Adrenal gland (tissue), 12 donors: Measurements from ENCODE around the gene FGF12. TPM values are rescaled to one million over a fixed set of nuclear protein-coding genes. Genes with fewer than 3 reads are reported as not detected.

Source experiments
- DNase-seq, 7 donors: peaks; one replicate each; pipeline ENCODE4 v3.0.0-alpha.2; 2019 to 2020
- H3K27ac ChIP-seq, 5 donors: fragments of 200-600 bp; sonication (generic) in 4 of 5; 1 replicate in 3 of 5; 2 replicates in 2 of 5; pipeline versions ENCODE4 v1.5.1 to v1.8.0; 2016 to 2020; ENCODE audit warnings: mild to moderate bottlenecking in 1 of 5
- H3K27me3 ChIP-seq: fragments of 200-600 bp; 2 replicates; pipeline ENCODE4 v1.8.0; 2021
- H3K36me3 ChIP-seq, 2 donors: fragments of 200-600 bp; replicated peaks in 1 of 2; 1 replicate in 1 of 2; 2 replicates in 1 of 2; pipeline versions ENCODE4 v1.5.1 to v1.8.0; 2018 to 2022
- H3K4me1 ChIP-seq, 2 donors: fragments of 200-600 bp; replicated peaks in 1 of 2; 1 replicate in 1 of 2; 2 replicates in 1 of 2; pipeline versions ENCODE4 v1.5.1 to v1.8.0; 2018 to 2021
- H3K4me3 ChIP-seq, 4 donors: fragments of 200-600 bp; sonication (generic) in 3 of 4; one replicate each; pipeline ENCODE4 v1.5.1; 2016 to 2018
- H3K9me3 ChIP-seq, 3 donors: fragments of 200-600 bp; sonication (generic) in 1 of 3; replicated peaks in 1 of 3; 1 replicate in 2 of 3; 2 replicates in 1 of 3; pipeline versions ENCODE4 v1.5.1 to v1.8.0; 2016 to 2021
- CTCF ChIP-seq, 6 experiments: fragments of 450-650 bp in 4 of 6; fragments of 200-600 bp in 2 of 6; sonication (generic) in 1 of 6; IDR thresholded peaks; 1 replicate in 5 of 6; 2 replicates in 1 of 6; pipeline versions ENCODE4 v1.5.1 to v1.8.0; 2016 to 2021; ENCODE audit warnings: antibody characterized with exemption in 6 of 6, mild to moderate bottlenecking in 2 of 6, moderate library complexity in 1 of 6
- POLR2A ChIP-seq, 2 donors: fragments of 450-650 bp; IDR thresholded peaks; one replicate each; pipeline ENCODE4 v1.6.1; 2017; ENCODE audit warnings: antibody characterized with exemption in 2 of 2, mild to moderate bottlenecking in 2 of 2, moderate library complexity in 1 of 2
- WGBS, 4 donors: extraction: QIAGEN DNeasy Blood & Tissue Kit in 2 of 4; methylation state at CpG; one replicate each; pipeline versions ENCODE4 v1.1.5 to v1.1.7; 2013 to 2017; 5-methylcytosine and 5-hydroxymethylcytosine counted together
- intact Hi-C, 2 donors: fragments of 100-400 bp; cut with DNase I; formaldehyde crosslinking; loops; one replicate each; pipeline versions ENCODE4 v1.14.1 to v1.15.0; 2022 to 2023
- polyA plus RNA-seq, 3 donors: library from polyadenylated mRNA; stranded (reverse); fragments of 200-250 nt in 2 of 3; fragments of 350-450 nt in 1 of 3; fragmentation: Illumina TruSeq in 1 of 3; extraction: RNeasy Lipid Tissue Mini Kit (QIAGEN cat#74804) in 1 of 3; gene quantifications; one replicate each; pipeline ENCODE4 v1.2.3, GENCODE V29; 2013 to 2014
- total RNA-seq, 9 donors: library from RNA; depleted of rRNA in 4 of 9; stranded (reverse); fragments of >200 nt in 4 of 9; fragments of 120-200 nt in 1 of 9; fragmentation: NEBNext Ultra II Directional in 1 of 9; extraction: Animal tissue kit (Norgen Biotek cat#: 25700) in 1 of 9; gene quantifications; one replicate each; pipeline versions ENCODE4 v1.1.0 to v1.2.4, GENCODE V29; 2013 to 2023
- donor health status: healthy with polysubstance abuse.
- donor health status: Bipolar disorder and iron deficiency.
- donor health status: DM: yes; HTN: yes; CAD: no.
- donor health status: DM: no; HTN: no; CAD: no.
- donor health status: DM: no; HTN: no; CAD: no.
- donor health status: DM: yes; HTN: yes; CAD: no.

FGF12 gene
- total and polyA plus RNA-seq, 12 donors: 23.3 to 286 (median 81.3) TPM

- no peak overlapping the region for H3K27ac ChIP-seq
- no peaks in the 10 kb centered on the region for H3K27me3 ChIP-seq
- no peaks in the 10 kb centered on the region for H3K9me3 ChIP-seq
- no peaks in the 10 kb centered on the region for H3K36me3 ChIP-seq
- no peak for DNase-seq
- no peak for TF ChIP-seq POLR2A (IDR thresholded peaks at IDR 0.05)
- no peak for TF ChIP-seq CTCF (IDR thresholded peaks at IDR 0.05)
- intact Hi-C loops: no loop called here
- no peaks in the 10 kb centered on the region for H3K4me1 ChIP-seq
- H3K4me3 ChIP-seq: no peak overlapping the region
- WGBS, 4 donors: 83 to 88% (median 86%) methylated on average over 4 of the region's 4 CpGs
Observed at GRCh38 chr3:192490720-192491119, 236.6 kb downstream of the FGF12 start.

GRCh38 chr3:192489579-192489978 is 237.8 kb downstream of the FGF12 start:
- H3K4me3 ChIP-seq: no peak overlapping the region
- WGBS, 4 donors: 66 to 81% (median 76%) methylated on average over 2 of the region's 2 CpGs
- intact Hi-C loops: no loop called here
- H3K4me1 ChIP-seq: no peaks in the 10 kb centered on the region
- no peaks in the 10 kb centered on the region for H3K27me3 ChIP-seq
- no peaks in the 10 kb centered on the region for H3K9me3 ChIP-seq
- no peak for DNase-seq
- no peak overlapping the region for H3K27ac ChIP-seq
- no peaks in the 10 kb centered on the region for H3K36me3 ChIP-seq
- TF ChIP-seq POLR2A (IDR thresholded peaks at IDR 0.05): no peak
- no peak for TF ChIP-seq CTCF (IDR thresholded peaks at IDR 0.05)

- intact Hi-C loops: no loop called here
- TF ChIP-seq CTCF (IDR thresholded peaks at IDR 0.05): no peak
- TF ChIP-seq POLR2A (IDR thresholded peaks at IDR 0.05): no peak
- Histone ChIP-seq H3K27ac (no peak overlapping the region), H3K4me1 (no peaks in the 10 kb centered on the region), H3K4me3 (no peak overlapping the region), H3K36me3 (no peaks in the 10 kb centered on the region), H3K9me3 (no peaks in the 10 kb centered on the region), H3K27me3 (no peaks in the 10 kb centered on the region)
- WGBS, 4 donors: 86 to 94% (median 93%) methylated on average over 3 of the region's 3 CpGs
- no peak for DNase-seq
Observed at GRCh38 chr3:192487033-192487432, 240.3 kb downstream of the FGF12 start.

- TF ChIP-seq CTCF (IDR thresholded peaks at IDR 0.05) (no peak), POLR2A (IDR thresholded peaks at IDR 0.05) (no peak)
- no peak overlapping the region for H3K4me3 ChIP-seq
- intact Hi-C loops: no loop called here
- no peaks in the 10 kb centered on the region for H3K36me3 ChIP-seq
- H3K27me3 ChIP-seq: no peaks in the 10 kb centered on the region
- no peaks in the 10 kb centered on the region for H3K4me1 ChIP-seq
- WGBS, 4 donors: 59 to 68% (median 65%) methylated on average over 2 of the region's 2 CpGs
- no peaks in the 10 kb centered on the region for H3K9me3 ChIP-seq
- DNase-seq: no peak
- no peak overlapping the region for H3K27ac ChIP-seq
Observed at GRCh38 chr3:192482809-192483208, 244.5 kb downstream of the FGF12 start.
